ENCODE results near the gene IGBP1.
"Not testable (repeated sequence)": the region's sequence is repeated elsewhere in the genome, so short reads cannot be mapped to it uniquely, and the experiment has no call there.

The IGBP1 gene

DNA sequence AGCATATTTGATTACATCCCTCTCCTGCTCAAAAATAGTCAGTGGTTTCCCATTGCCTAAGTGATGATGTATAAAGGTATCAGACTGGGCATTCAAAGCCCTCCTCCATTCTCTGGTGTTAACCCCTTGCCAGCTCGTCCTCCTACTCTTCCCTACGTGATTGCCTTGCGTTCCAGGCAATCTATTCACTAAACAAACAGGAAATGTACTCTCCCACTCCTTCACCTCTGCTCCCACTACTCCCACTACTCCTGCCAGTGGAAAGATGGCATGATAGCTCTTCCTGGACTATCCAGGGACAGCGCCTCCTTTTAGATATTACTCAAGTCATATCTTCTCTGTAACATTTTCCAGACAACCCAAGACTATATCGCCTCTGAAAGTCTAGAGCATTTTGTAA lies 49.8 kb downstream of the IGBP1 start:
- Histone ChIP-seq H3K9me3 (ENCODE audit: control insufficient read depth in 1 of 2, low read length in 2 of 2) (no peaks in the 10 kb centered on the region), H3K36me3 (ENCODE audit: control insufficient read depth in 1 of 2, insufficient read depth in 2 of 2, low read length in 2 of 2) (no peaks in the 10 kb centered on the region), H3K27me3 (ENCODE audit: control insufficient read depth in 1 of 2, insufficient read depth in 2 of 2, low read length in 2 of 2) (no peaks in the 10 kb centered on the region), H3K4me1 (ENCODE audit: control insufficient read depth in 1 of 2, insufficient read depth in 2 of 2, low read length in 2 of 2) (no peaks in the 10 kb centered on the region), H3K9ac (ENCODE audit: low read depth in 1 of 2, low read length in 2 of 2) (no peak overlapping the region), H3K4me3 (ENCODE audit: low read depth in 1 of 2, low read length in 2 of 2) (no peak overlapping the region), H3K27ac (ENCODE audit: low read depth, low read length) (no peak overlapping the region)

DNA sequence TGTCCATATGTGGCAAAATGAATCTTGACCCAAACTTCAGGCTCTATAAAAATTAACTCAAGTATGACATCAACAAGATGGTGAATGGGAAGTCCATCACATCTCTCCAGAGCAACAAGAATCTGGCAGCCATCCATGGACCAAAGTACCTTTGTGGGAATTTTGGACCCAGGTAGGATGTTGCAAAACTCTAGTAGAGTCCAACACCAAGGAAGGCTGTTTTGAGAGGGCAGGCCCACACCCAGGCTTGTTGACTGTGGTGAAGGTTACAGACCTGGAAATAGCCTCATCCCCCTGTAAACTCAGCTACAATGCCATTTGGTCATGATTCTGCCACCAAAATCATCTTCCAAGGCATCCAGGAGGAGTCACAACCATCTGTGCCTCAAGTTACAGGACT lies 57.0 kb downstream of the IGBP1 start:
- H3K27me3 ChIP-seq (ENCODE audit: control insufficient read depth in 1 of 2, insufficient read depth in 2 of 2, low read length in 2 of 2) = no peaks in the 10 kb centered on the region

DNA sequence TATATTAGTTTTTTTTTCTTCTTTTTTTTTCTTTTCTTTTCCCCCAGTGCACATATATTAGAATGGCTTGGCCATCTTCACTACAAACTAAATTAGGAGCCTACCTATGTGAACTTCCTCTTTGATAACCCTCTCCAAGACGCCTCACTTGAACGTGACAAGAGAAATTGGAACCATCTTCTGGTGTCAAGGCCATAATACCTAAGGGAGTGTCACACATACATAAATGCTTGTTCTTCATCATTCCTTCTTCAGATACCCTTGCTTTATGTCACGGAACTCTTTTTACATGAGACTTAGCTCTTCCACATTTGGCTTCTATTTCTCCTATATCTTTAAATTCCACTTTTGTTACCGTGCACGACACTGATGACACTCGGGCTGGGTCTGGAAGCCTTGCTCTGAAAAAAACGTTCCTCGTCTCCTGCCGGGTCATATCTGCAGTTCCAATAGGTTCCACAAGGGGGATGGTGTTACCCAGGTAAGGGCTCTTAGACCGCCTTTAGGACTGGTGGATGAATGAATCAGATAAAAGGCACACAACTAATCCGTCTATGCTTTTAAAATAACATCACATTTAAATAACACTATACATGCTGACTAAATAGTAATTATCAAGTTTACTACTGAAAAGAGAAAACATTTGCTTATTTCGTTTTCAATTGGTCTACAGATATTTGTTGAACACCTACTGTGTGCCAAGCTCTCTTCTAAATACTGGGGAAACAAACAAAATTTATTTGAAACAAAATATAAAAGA lies 63.9 kb downstream of the IGBP1 start:
- no peak overlapping the region for H3K27ac ChIP-seq (ENCODE audit: low read depth, low read length)
- H3K36me3 ChIP-seq (ENCODE audit: control insufficient read depth in 1 of 2, insufficient read depth in 2 of 2, low read length in 2 of 2) = no peaks in the 10 kb centered on the region
- H3K4me1 ChIP-seq (ENCODE audit: control insufficient read depth in 1 of 2, insufficient read depth in 2 of 2, low read length in 2 of 2) = no peaks in the 10 kb centered on the region
- no peaks in the 10 kb centered on the region for H3K27me3 ChIP-seq (ENCODE audit: control insufficient read depth in 1 of 2, insufficient read depth in 2 of 2, low read length in 2 of 2)
- no peak overlapping the region for H3K9ac ChIP-seq (ENCODE audit: low read depth in 1 of 2, low read length in 2 of 2)
- H3K4me3 ChIP-seq (ENCODE audit: low read depth in 1 of 2, low read length in 2 of 2) = no peak overlapping the region
- no peaks in the 10 kb centered on the region for H3K9me3 ChIP-seq (ENCODE audit: control insufficient read depth in 1 of 2, low read length in 2 of 2)

More for the DNA sequence above, 57.0 kb downstream of the IGBP1 start:
- H3K36me3 ChIP-seq (ENCODE audit: control insufficient read depth in 1 of 2, insufficient read depth in 2 of 2, low read length in 2 of 2) = no peaks in the 10 kb centered on the region
- H3K4me3 ChIP-seq (ENCODE audit: low read depth in 1 of 2, low read length in 2 of 2) = no peak overlapping the region
- H3K27ac ChIP-seq (ENCODE audit: low read depth, low read length) = no peak overlapping the region
- H3K9ac ChIP-seq (ENCODE audit: low read depth in 1 of 2, low read length in 2 of 2) = no peak overlapping the region
- no peaks in the 10 kb centered on the region for H3K9me3 ChIP-seq (ENCODE audit: control insufficient read depth in 1 of 2, low read length in 2 of 2)
- no peaks in the 10 kb centered on the region for H3K4me1 ChIP-seq (ENCODE audit: control insufficient read depth in 1 of 2, insufficient read depth in 2 of 2, low read length in 2 of 2)

DNA sequence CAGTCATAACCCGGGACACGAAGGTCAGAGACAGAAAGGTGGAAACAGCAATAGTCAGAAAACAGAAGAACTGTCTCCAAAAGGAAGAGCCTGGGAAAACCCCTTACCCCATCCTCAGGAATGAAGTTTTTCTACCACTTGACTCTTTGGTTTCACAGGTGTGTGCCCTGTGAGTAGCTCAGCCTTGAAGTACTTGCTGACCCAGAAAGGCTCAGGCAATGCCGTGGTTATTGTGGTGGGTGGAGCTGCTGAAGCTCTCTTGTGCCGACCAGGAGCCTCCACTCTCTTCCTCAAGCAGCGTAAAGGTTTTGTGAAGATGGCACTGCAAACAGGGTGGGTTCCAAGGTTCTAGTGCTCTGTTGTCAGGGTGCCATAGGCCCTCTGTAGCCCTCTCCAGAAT lies 68.5 kb downstream of the IGBP1 start:
- Histone ChIP-seq H3K27me3 (ENCODE audit: control insufficient read depth in 1 of 2, insufficient read depth in 2 of 2, low read length in 2 of 2) (no peaks in the 10 kb centered on the region), H3K9me3 (ENCODE audit: control insufficient read depth in 1 of 2, low read length in 2 of 2) (no peaks in the 10 kb centered on the region), H3K9ac (ENCODE audit: low read depth in 1 of 2, low read length in 2 of 2) (no peak overlapping the region), H3K27ac (ENCODE audit: low read depth, low read length) (no peak overlapping the region), H3K4me3 (ENCODE audit: low read depth in 1 of 2, low read length in 2 of 2) (no peak overlapping the region), H3K4me1 (ENCODE audit: control insufficient read depth in 1 of 2, insufficient read depth in 2 of 2, low read length in 2 of 2) (no peaks in the 10 kb centered on the region), H3K36me3 (ENCODE audit: control insufficient read depth in 1 of 2, insufficient read depth in 2 of 2, low read length in 2 of 2) (no peaks in the 10 kb centered on the region)

DNA sequence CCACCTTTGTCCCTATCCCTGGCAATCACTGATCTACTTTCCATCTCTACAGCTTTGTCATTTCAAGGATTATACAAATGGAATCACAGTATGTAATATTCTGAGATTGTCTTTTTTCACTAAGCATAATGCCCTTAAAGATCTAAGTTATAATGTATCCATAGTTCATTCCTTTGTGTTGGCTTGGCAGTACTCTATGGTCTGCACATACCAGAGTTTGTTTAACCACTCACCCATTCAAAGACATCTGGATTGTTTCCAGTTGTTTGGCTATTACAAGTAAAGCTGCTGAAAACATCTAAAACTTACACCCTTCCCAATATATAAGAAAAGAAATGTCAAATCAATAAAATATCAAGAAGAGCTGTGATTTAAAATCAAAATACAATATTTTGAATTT lies 75.2 kb downstream of the IGBP1 start:
- H3K27me3 ChIP-seq (ENCODE audit: control insufficient read depth in 1 of 2, insufficient read depth in 2 of 2, low read length in 2 of 2) = no peaks in the 10 kb centered on the region
- H3K9ac ChIP-seq (ENCODE audit: low read depth in 1 of 2, low read length in 2 of 2) = no peak overlapping the region
- H3K27ac ChIP-seq (ENCODE audit: low read depth, low read length) = no peak overlapping the region
- no peak overlapping the region for H3K4me3 ChIP-seq (ENCODE audit: low read depth in 1 of 2, low read length in 2 of 2)
- H3K9me3 ChIP-seq (ENCODE audit: control insufficient read depth in 1 of 2, low read length in 2 of 2) = no peaks in the 10 kb centered on the region
- H3K4me1 ChIP-seq (ENCODE audit: control insufficient read depth in 1 of 2, insufficient read depth in 2 of 2, low read length in 2 of 2) = no peaks in the 10 kb centered on the region
- no peaks in the 10 kb centered on the region for H3K36me3 ChIP-seq (ENCODE audit: control insufficient read depth in 1 of 2, insufficient read depth in 2 of 2, low read length in 2 of 2)

DNA sequence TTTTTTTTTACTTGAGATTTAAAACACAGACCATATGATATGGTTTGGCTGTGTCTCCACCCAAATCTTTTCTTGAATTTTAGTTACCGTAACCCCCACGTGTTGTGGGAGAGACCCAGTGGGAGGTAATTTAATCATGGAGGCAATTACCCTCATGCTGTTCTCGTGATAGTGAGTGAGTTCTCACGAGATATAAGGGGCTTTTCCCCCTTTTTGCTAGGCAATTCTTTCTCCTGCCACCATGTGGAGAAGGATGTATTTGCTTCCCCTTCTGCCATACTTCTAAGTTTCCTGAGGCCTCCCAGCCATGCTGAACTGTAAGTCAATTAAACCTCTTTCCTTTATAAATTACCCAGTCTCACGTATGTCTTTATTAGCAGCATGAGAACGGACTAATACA lies 76.3 kb downstream of the IGBP1 start:
- H3K27me3 ChIP-seq (ENCODE audit: control insufficient read depth in 1 of 2, insufficient read depth in 2 of 2, low read length in 2 of 2); H3K27ac ChIP-seq (ENCODE audit: low read depth, low read length); H3K4me1 ChIP-seq (ENCODE audit: control insufficient read depth in 1 of 2, insufficient read depth in 2 of 2, low read length in 2 of 2); H3K9me3 ChIP-seq (ENCODE audit: control insufficient read depth in 1 of 2, low read length in 2 of 2); H3K9ac ChIP-seq (ENCODE audit: low read depth in 1 of 2, low read length in 2 of 2); H3K36me3 ChIP-seq (ENCODE audit: control insufficient read depth in 1 of 2, insufficient read depth in 2 of 2, low read length in 2 of 2); H3K4me3 ChIP-seq (ENCODE audit: low read depth in 1 of 2, low read length in 2 of 2): not testable (repeated sequence)
